NCI-H2196 (cell line): ENCODE data around the gene MTERF2.
"Not testable (repeated sequence)": the region's sequence is repeated elsewhere in the genome, so short reads cannot be mapped to it uniquely, and the experiment has no call there.

ENCODE experiments used
- DNase-seq: peaks from one replicate; lab custom pipeline; 2025; ENCODE audit not compliant: unreplicated experiment; lab: John Stamatoyannopoulos, UW

The MTERF2 gene

DNA sequence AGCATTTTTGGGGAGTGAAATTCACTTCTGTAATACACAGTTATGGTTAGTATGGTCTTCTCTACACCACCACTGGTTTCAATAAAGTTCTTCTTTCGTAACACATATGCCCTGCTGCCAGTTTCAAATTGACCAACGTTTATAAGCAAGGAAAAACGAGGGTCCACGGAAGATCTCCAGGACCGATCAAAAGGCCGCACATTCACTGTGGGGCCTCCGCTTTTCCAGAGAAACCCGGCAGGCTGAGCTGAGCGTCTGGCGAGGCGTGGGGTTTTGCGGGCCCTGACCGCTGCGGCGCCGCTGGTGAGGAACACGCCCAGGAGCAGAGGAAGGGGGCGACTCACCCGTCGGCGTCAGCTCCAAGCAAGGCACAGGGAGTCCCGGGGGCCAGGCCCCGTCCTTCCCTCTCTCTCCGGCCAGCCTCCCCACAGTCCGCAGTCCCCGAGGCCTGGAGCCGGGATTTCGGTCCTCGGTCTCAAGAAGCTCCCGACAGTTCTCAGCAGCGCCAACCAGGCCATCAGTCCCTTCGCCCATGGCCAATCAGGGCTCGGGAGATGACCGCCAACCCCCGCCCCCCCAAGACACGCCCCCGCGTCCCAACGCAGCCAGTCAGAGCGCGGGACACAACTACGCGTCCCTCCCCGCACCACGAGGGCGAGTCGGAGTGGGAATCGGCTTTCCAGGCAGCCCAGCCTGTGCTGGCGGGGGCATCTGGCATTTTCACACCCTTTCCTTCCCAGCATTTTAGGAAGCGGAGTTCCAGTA is at the start of gene MTERF2:
Gene MTERF2 (minus strand): TSS at position 522 of the 765 bp plus-strand sequence. CDS start 8,432 bp downstream, outside the sequence.
- peak; percentile 94 for DNase-seq

- DNase-seq, result no peak
Measured at GRCh38 chr12:107035733-107036132, 48.8 kb upstream of the MTERF2 start.

GRCh38 chr12:107033758-107034739 is 47.1 kb upstream of the MTERF2 start:
- no peak for DNase-seq

GRCh38 chr12:107032266-107032665 is 45.3 kb upstream of the MTERF2 start:
- no peak for DNase-seq

DNA sequence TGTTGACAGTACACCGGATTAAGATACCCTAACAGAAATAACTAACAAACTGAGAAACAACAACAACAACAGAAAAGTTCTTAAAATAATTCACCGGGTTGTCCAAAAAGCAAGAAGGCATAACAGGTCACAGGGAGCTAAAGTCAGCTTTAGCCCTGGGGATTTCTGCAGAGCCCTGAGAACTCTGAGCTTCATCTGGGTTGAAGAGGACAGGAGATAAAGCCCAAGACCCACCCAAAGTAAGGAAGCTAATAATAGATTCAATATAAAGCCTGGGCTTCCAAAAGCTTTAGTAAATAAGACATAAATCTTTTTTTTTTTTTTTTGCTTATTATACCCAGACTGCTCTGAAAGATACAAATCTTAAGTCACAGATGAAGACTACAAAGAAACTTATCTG is 44.1 kb upstream of the MTERF2 start:
- DNase-seq, result no peak

- DNase-seq, result no peak
Measured at GRCh38 chr12:107029081-107029480, 42.1 kb upstream of the MTERF2 start.

GRCh38 chr12:107027636-107028053 is 40.7 kb upstream of the MTERF2 start:
- DNase-seq, result peak; percentile 93

GRCh38 chr12:107026806-107027635 is 40.1 kb upstream of the MTERF2 start:
- no peak for DNase-seq

DNA sequence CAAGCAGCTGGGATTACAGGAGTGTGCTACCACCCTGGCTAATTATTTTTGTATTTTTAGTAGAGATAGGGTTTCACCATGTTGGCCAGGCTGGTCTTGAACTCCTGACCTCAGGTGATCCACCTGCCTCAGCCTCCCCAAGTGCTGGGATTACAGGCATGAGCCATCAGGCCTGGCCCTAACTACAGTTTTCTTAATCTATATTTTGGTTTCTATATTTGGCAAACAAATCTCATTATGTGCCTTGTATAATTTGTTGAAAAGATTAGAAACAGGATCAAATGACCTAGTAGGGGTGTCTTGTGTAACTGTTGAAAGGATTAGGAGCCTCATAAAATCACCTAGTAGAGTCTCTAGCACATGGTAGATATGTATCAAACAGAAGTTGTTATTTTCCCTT is 39.4 kb upstream of the MTERF2 start:
- DNase-seq, result not testable (repeated sequence)

GRCh38 chr12:107025671-107026070 is 38.7 kb upstream of the MTERF2 start:
- DNase-seq, result no peak

DNA sequence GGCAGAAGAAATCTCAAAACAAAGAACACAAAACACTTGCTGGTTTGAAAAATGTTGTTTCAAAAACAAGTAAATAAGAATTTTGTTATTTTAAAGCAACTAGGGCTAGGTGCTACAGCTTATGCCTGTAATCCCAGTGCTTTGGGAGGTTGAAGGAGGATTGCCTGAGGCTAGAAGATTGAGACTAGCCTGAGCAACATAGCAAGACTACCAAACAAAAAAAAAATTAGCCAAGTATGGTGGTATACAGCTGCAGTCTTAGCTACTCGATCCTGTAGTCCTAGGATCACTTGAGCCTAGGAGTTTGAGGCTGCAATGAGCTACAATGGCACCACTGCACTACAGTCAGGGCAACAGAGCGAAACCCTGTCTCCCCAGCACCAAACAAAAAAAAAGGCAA is 32.6 kb upstream of the MTERF2 start:
- no peak for DNase-seq

DNA sequence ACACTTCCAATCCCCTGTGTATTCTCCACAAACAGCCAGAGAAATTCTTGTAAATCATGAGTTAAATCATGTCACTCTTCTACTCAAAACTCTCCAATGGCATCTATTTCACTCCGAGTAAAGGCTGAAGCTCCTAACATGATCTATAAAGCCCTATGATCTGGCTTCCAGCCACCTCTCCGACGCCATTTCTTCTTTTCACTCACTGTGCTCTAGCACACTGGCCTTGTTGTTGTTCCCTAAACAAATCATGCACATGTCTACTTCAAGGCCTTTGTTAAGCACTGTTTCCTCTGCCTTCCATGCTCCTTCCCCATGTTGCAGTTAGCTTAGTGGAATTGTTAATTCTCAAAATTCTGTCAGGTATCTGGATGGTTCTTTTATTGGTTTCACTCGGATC is 30.1 kb upstream of the MTERF2 start:
- DNase-seq, result no peak

GRCh38 chr12:107014055-107014454 is 27.1 kb upstream of the MTERF2 start:
- DNase-seq, result peak; percentile 39

DNA sequence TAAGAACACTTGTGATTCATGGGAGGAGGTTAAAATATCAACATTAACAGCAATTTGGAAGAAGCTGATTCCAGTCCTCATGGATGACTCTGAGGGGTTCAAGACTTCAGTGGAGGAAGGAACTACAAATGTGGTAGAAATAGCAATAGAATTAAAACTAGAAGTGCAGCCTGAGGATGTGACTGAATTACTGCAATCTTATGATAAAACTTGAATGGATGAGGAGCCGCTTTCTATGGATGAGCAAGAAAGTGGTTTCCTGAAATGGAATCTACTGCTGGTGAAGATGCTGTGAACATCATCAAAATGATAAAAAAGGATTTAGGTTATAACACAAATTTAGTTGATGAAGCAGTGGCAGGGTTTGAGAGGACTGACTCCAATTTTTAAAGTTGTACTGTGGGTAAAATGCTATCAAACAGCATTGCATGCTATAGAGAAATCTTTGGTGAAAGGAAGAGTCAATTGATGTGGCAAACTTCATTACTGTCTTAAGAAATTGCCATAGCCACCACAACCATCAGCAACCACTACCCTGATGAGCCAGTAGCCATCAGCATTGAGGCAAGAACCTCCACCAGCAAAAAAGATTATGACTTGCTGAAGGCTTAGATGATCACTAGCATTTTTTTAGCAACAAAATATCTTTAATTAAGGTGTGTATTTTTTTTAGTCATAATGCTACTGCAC is 25.9 kb upstream of the MTERF2 start:
- DNase-seq, result no peak

DNA sequence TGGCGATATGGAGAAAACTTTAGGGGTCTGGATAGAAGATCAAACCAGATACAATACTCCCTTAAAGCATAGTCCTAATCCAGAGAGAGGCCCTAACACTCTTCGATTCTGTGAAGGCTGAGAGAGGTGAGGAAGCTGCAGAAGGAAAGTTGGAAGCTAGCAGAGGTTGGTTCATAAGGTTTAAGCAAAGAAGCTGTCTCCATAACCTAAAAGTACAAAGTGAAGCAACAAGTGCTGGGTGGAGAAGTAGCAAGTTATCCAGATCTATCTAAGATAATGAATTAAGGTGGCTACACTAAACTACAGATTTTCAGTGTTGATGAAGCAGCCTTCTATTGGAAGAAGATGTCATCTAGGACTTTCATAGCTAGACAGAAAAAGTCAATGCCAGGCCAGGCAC is 24.6 kb upstream of the MTERF2 start:
- no peak for DNase-seq

DNA sequence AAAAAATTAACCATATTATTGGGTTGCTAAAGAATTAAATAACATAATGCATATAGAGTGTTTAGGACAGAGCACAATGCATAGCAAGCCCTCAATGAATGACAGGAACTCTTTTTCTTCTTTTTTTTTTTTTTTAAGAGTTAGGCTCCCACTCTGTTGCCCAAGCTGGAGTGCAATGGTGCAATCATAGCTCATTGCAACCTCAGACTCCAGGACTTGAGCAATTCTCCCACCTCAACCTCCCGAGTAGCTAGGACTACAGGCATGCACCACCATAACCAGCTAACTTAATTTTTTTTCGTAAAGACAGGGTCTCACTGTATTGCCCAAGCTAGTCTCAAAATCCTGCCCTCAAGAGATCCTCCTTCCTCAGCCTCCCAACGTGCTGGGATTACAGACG is 20.5 kb upstream of the MTERF2 start:
- no peak for DNase-seq

GRCh38 chr12:107002665-107003064 is 15.7 kb upstream of the MTERF2 start:
- not testable (repeated sequence) for DNase-seq

DNA sequence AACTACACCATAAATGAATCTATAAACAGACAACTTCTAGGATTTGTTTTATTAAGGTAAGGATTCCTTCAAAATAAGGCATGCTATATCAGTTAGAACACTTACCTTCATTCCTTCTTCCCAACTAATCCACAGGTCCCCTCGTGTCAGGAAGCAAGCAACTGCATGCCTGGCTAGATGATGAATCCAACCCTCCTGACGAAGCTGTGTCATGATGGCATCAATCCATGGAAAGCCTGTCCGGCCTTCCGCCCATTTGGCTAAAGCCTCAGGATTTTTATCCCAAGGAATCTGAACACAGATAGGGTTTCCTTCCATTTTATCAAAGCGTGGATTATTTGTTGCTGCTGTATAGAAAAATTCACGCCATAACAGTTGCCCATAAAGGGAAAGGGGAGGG is 12.5 kb upstream of the MTERF2 start:
- no peak for DNase-seq

DNA sequence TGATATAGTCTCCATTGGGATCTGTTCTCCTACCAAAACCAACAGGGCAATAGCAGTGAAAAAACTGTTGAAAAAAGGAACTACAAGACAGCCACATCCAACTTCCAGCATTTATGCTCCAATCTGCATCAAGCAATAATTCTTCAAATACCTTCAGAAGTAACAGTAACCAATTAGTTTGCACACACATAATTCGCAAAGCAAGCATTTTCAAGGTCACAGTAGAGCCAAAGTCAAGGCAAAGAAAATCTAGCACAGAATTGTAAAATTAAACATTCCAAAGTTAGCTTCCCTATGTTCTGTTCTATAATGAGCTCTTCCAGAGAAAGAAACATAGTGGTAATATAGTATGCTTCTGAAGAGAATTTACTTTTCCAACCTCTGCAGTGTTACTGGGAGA is 11.0 kb upstream of the MTERF2 start:
- no peak for DNase-seq

GRCh38 chr12:106996102-106996501 is 9.2 kb upstream of the MTERF2 start:
- not testable (repeated sequence) for DNase-seq
